ENCODE data around the gene PBX1. TPM values are rescaled to one million over a fixed set of nuclear protein-coding genes. Genes with fewer than 3 reads are reported as not detected.

The PBX1 gene
- total RNA-seq, 3 donors from 2014 or later, result 64.5 to 126 (median 95.4) TPM

DNA sequence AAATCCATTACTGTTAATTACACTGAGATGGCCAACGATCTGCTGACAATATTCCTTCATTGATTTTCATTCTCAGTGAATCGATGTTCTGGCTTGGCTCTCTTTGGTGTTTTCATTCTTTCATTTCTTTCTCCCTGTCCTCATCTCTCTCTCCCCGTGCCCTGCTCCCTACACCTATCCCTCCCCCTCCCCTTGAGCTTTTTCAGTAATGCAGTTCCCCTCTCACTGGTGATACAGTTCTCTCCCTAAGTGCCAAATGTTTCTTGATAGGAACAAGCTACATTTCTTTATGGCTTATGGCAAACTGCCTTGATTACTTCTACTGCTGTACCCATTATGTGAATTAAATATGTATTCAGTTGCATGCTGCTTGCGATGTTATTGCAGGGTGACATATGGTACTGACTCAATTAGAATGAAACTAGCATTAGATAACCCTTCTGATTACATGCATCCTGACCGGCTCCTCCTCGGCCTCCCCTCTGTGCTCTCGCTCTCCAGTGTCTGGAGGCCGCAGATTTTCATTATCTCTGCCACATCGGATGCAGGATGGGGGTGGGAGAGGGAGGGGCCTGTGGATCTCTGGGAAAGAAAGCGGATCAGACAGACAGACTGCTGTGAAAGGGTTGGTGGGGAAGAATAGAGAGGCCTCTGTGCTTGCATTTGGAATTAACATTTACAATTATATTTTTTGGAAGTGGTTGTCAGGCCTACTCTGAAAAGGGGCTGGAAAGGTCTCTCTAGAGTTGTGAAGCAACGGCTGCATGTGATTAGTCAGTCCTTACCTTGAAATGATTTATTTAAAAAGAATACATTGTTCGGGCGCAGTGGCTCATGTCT is 130.9 kb downstream of the PBX1 start:
- intact Hi-C loops (cut with DNase I; ENCODE audit: low total_unique reads), result no loop called here

DNA sequence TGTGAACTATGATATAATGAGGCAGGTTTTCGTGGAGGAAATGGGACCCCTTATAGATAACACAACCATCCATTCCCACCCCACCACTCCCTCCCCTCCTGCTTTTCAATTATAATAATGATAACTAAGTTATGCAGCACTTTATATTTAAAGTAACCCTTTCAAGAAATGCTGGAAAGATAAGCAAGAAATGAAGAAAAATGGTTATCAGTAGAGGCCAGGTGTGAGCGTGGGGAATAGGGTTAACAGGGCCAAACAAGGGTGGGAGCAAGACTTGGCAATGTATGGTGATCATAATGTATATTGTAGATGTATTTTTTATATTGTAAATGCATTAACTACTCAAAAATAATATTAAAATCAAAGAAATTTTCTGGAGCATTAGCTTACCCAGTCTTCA is 133.4 kb downstream of the PBX1 start:
- Histone ChIP-seq H3K4me1 (no peaks in the 10 kb centered on the region), H3K4me3 (no peak overlapping the region), H3K9me3 (no peaks in the 10 kb centered on the region), H3K27me3 (no peaks in the 10 kb centered on the region), H3K27ac (no peak overlapping the region), H3K36me3 (no peaks in the 10 kb centered on the region)
- intact Hi-C loops (cut with DNase I; ENCODE audit: low total_unique reads), result no loop called here
- TF ChIP-seq POLR2AphosphoS5 (IDR thresholded peaks at IDR 0.05) (no peak), POLR2A (IDR thresholded peaks at IDR 0.05) (no peak)
- TF ChIP-seq, protein P1, sequence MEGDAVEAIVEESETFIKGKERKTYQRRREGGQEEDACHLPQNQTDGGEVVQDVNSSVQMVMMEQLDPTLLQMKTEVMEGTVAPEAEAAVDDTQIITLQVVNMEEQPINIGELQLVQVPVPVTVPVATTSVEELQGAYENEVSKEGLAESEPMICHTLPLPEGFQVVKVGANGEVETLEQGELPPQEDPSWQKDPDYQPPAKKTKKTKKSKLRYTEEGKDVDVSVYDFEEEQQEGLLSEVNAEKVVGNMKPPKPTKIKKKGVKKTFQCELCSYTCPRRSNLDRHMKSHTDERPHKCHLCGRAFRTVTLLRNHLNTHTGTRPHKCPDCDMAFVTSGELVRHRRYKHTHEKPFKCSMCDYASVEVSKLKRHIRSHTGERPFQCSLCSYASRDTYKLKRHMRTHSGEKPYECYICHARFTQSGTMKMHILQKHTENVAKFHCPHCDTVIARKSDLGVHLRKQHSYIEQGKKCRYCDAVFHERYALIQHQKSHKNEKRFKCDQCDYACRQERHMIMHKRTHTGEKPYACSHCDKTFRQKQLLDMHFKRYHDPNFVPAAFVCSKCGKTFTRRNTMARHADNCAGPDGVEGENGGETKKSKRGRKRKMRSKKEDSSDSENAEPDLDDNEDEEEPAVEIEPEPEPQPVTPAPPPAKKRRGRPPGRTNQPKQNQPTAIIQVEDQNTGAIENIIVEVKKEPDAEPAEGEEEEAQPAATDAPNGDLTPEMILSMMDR (IDR thresholded peaks at IDR 0.05), result no peak
- no peak for DNase-seq (ENCODE audit: low spot score in 2 of 2)

More for the DNA sequence above, 130.9 kb downstream of the PBX1 start:
- DNase-seq (ENCODE audit: low spot score in 2 of 2), result no peak
- Histone ChIP-seq H3K9me3 (no peaks in the 10 kb centered on the region), H3K4me1 (no peaks in the 10 kb centered on the region), H3K4me3 (no peak overlapping the region), H3K36me3 (no peaks in the 10 kb centered on the region), H3K27me3 (no peaks in the 10 kb centered on the region), H3K27ac (no peak overlapping the region)
- TF ChIP-seq, protein P1 (IDR thresholded peaks at IDR 0.05), result no peak
- no peak for TF ChIP-seq POLR2A (IDR thresholded peaks at IDR 0.05)
- TF ChIP-seq POLR2AphosphoS5 (IDR thresholded peaks at IDR 0.05), result no peak

DNA sequence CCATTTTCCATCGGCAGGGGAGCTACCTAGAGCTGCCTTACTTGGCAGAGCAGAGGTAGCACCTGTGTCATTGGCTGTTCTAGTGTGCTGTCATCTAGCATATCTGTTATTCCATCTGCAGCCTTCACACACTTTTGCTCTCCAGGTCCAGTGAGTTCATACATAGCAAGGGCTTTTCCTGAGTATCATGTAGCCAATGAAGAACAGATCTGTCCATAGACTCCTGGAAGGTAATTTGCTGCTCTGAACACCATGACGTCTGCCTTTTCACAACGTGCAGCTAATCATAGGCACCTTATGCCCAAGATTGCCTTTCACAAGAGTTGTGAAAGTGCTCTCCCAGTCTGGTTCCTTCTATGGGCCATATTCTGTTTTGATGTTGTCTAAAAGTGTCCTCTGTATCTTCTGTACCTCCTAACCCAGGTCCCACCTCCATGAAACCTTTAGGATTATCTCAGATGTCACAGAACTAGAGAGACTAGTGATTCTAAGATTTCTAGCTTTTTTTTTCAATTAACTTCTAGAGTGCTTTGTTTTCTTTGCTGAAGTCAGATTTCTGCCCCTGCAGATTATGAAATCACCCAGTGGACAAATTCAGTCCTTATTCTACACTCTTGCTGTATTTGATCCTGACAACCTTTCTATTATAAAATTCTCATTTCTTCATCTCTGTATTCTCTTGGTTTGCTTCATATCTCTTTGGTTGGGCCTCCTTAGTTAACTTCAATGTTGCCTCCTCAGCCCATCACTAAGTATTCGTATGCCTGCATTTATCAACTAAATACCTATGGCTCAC is 134.8 kb downstream of the PBX1 start:
- TF ChIP-seq, protein P1 (IDR thresholded peaks at IDR 0.05), result no peak
- TF ChIP-seq POLR2AphosphoS5 (IDR thresholded peaks at IDR 0.05), result no peak
- no peak for TF ChIP-seq POLR2A (IDR thresholded peaks at IDR 0.05)
- Histone ChIP-seq H3K4me3 (no peak overlapping the region), H3K27ac (no peak overlapping the region), H3K4me1 (no peaks in the 10 kb centered on the region), H3K27me3 (no peaks in the 10 kb centered on the region), H3K9me3 (no peaks in the 10 kb centered on the region), H3K36me3 (no peaks in the 10 kb centered on the region)
- intact Hi-C loops (cut with DNase I; ENCODE audit: low total_unique reads), result no loop called here
- no peak for DNase-seq (ENCODE audit: low spot score in 2 of 2)

DNA sequence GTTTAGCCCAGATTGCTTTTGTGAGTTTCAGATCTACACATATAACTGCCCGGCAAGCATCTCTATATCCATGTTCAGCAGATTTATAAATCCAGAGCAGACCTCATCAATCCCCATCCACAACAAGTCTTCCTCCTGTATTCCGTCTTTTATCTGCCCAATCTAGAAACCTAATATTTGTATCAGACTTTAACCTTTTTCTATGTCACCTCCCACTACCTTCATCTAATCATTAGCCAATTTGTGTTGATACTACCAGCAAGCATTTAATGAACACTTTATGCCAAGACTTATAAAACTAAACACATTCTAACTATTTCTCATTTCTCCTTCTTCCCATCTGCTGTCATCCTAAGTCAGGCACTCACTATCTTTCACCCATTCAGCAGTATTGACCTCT is 135.5 kb downstream of the PBX1 start:
- intact Hi-C loops (cut with DNase I; ENCODE audit: low total_unique reads), result no loop called here
- no peak for DNase-seq (ENCODE audit: low spot score in 2 of 2)
- Histone ChIP-seq H3K36me3 (no peaks in the 10 kb centered on the region), H3K9me3 (no peaks in the 10 kb centered on the region), H3K4me3 (no peak overlapping the region), H3K27me3 (no peaks in the 10 kb centered on the region), H3K4me1 (no peaks in the 10 kb centered on the region), H3K27ac (no peak overlapping the region)
- TF ChIP-seq, protein P1 (IDR thresholded peaks at IDR 0.05), result no peak
- TF ChIP-seq POLR2AphosphoS5 (IDR thresholded peaks at IDR 0.05) (no peak), POLR2A (IDR thresholded peaks at IDR 0.05) (no peak)

Data from breast epithelium (tissue), 4 donors.